ENCODE results near the gene TCF7L2.

TCF7L2 gene

GRCh38 chr10:113095419-113096127 lies 145.5 kb downstream of the TCF7L2 start (continued):
- TF ChIP-seq BACH2 (CRISPR knock-in tag; IDR thresholded peaks at IDR 0.05; ENCODE audit: borderline replicate concordance), result no peak
- no peak for TF ChIP-seq RARB (CRISPR knock-in tag; IDR thresholded peaks at IDR 0.05)
- no peak for TF ChIP-seq ZNF70 (CRISPR knock-in tag; IDR thresholded peaks at IDR 0.05)
- no peak for TF ChIP-seq POU6F1 (CRISPR knock-in tag; IDR thresholded peaks at IDR 0.05; ENCODE audit: borderline replicate concordance, low read depth)
- no peak for TF ChIP-seq ZNF8 (CRISPR knock-in tag; IDR thresholded peaks at IDR 0.05)
- TF ChIP-seq CSDC2 (CRISPR knock-in tag; IDR thresholded peaks at IDR 0.05), result no peak
- TF ChIP-seq GLIS3 (CRISPR knock-in tag; IDR thresholded peaks at IDR 0.05), result no peak
- TF ChIP-seq OSR1 (CRISPR knock-in tag; IDR thresholded peaks at IDR 0.05), result no peak

GRCh38 chr10:113096128-113096996 lies 146.3 kb downstream of the TCF7L2 start:
- no peak for TF ChIP-seq GLIS3 (CRISPR knock-in tag; IDR thresholded peaks at IDR 0.05)
- ATAC-seq, result no peak

- ATAC-seq, result no peak
- TF ChIP-seq TOX (CRISPR knock-in tag; IDR thresholded peaks at IDR 0.05; ENCODE audit: borderline replicate concordance), result no peak
- TF ChIP-seq ZNF565 (CRISPR knock-in tag; conservative IDR thresholded peaks at IDR 0.05; ENCODE audit: low read depth), result no peak
- TF ChIP-seq ZC3H10 (CRISPR knock-in tag; IDR thresholded peaks at IDR 0.05), result no peak
- no peak for TF ChIP-seq POU6F1 (CRISPR knock-in tag; IDR thresholded peaks at IDR 0.05; ENCODE audit: borderline replicate concordance, low read depth)
- TF ChIP-seq ZNF70 (CRISPR knock-in tag; IDR thresholded peaks at IDR 0.05), result no peak
- no peak for TF ChIP-seq ZFP3 (CRISPR knock-in tag; IDR thresholded peaks at IDR 0.05)
- TF ChIP-seq PATZ1 (CRISPR knock-in tag; IDR thresholded peaks at IDR 0.05; ENCODE audit: borderline replicate concordance), result no peak
- no peak for TF ChIP-seq SNAI2 (CRISPR knock-in tag; IDR thresholded peaks at IDR 0.05)
- no peak for TF ChIP-seq ISL1 (CRISPR knock-in tag; IDR thresholded peaks at IDR 0.05)
- TF ChIP-seq GLIS3 (CRISPR knock-in tag; IDR thresholded peaks at IDR 0.05), result no peak
- no peak for TF ChIP-seq ZNF8 (CRISPR knock-in tag; IDR thresholded peaks at IDR 0.05)
These were observed 147.0 kb downstream of the TCF7L2 start for GRCh38 chr10:113097036-113097435.

GRCh38 chr10:113099431-113100183 lies 149.6 kb downstream of the TCF7L2 start:
- TF ChIP-seq ARNTL (CRISPR knock-in tag; IDR thresholded peaks at IDR 0.05; ENCODE audit: borderline replicate concordance, low read depth), result no peak
- TF ChIP-seq TSHZ2 (CRISPR knock-in tag; IDR thresholded peaks at IDR 0.05), result no peak
- no peak for TF ChIP-seq GLIS3 (CRISPR knock-in tag; IDR thresholded peaks at IDR 0.05)
- TF ChIP-seq ZFP3 (CRISPR knock-in tag; IDR thresholded peaks at IDR 0.05), result no peak
- no peak for TF ChIP-seq ZFP30 (CRISPR knock-in tag; IDR thresholded peaks at IDR 0.05)
- TF ChIP-seq PATZ1 (CRISPR knock-in tag; IDR thresholded peaks at IDR 0.05; ENCODE audit: borderline replicate concordance), result no peak
- no peak for TF ChIP-seq TOX (CRISPR knock-in tag; IDR thresholded peaks at IDR 0.05; ENCODE audit: borderline replicate concordance)
- TF ChIP-seq SNAI2 (CRISPR knock-in tag; IDR thresholded peaks at IDR 0.05), result no peak
- TF ChIP-seq ZC3H10 (CRISPR knock-in tag; IDR thresholded peaks at IDR 0.05), result no peak
- no peak for TF ChIP-seq BACH2 (CRISPR knock-in tag; IDR thresholded peaks at IDR 0.05; ENCODE audit: borderline replicate concordance)
- TF ChIP-seq ZNF70 (CRISPR knock-in tag; IDR thresholded peaks at IDR 0.05), result no peak
- no peak for TF ChIP-seq CSDC2 (CRISPR knock-in tag; IDR thresholded peaks at IDR 0.05)
- ATAC-seq, result peak; percentile 64

Data from SK-N-SH treated with all-trans-retinoic acid at 6 μM for 48 hours (cell line).